Hepatocyte (in vitro differentiated cells): ENCODE measurements around the gene CCR2.

Source experiments
- EZH2phosphoT487 ChIP-seq: fragments of 200-600 bp; sonication (generic); IDR thresholded peaks from one replicate; pipeline ENCODE4 v1.6.1; 2018; ENCODE audit warnings: antibody characterized with exemption, mild to moderate bottlenecking, low read depth, moderate library complexity; ENCODE audit not compliant: unreplicated experiment, severe bottlenecking
- TF ChIP-seq, protein P1 (sequence below): fragments of 200-600 bp; sonication (generic); IDR thresholded peaks from 2 replicates; pipeline ENCODE4 v1.5.1; 2016; ENCODE audit warnings: antibody characterized with exemption, mild to moderate bottlenecking; ENCODE audit not compliant: poor library complexity

DNA sequence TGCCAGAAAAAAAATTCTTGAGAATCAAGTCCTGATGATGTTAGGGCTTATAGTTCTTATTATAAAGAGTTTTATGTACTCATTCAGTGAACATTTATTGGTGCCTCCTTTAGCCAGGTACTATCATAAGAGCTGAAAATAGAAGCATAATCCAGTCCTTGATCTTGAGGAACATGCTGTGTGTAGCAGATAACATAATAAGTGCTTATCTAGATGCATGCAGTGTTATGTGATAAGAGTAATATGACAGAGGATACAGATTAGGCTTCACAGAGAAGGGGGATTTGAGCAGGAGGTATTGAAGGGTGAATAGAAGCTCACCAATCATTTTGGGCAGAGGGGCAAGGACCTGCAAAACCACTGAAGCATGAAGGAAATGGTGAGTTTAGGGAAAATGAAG is 1.1 kb downstream of the CCR2 start:
- TF ChIP-seq, protein P1, sequence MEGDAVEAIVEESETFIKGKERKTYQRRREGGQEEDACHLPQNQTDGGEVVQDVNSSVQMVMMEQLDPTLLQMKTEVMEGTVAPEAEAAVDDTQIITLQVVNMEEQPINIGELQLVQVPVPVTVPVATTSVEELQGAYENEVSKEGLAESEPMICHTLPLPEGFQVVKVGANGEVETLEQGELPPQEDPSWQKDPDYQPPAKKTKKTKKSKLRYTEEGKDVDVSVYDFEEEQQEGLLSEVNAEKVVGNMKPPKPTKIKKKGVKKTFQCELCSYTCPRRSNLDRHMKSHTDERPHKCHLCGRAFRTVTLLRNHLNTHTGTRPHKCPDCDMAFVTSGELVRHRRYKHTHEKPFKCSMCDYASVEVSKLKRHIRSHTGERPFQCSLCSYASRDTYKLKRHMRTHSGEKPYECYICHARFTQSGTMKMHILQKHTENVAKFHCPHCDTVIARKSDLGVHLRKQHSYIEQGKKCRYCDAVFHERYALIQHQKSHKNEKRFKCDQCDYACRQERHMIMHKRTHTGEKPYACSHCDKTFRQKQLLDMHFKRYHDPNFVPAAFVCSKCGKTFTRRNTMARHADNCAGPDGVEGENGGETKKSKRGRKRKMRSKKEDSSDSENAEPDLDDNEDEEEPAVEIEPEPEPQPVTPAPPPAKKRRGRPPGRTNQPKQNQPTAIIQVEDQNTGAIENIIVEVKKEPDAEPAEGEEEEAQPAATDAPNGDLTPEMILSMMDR: no peak
- TF ChIP-seq EZH2phosphoT487: no peak
